ENCODE measurements around the gene FCHSD2. TPM values are rescaled to one million over a fixed set of nuclear protein-coding genes. Genes with fewer than 3 reads are reported as not detected.
A peak's percentile ranks its signal among the peaks of the same experiment; 100 is the strongest.

Gene FCHSD2
- total and polyA plus RNA-seq, 2 of the 13 experiments (the other 11 are each of a cell fraction or from before 2014, with no cell fraction given) = 20.5 to 24.8 TPM

DNA sequence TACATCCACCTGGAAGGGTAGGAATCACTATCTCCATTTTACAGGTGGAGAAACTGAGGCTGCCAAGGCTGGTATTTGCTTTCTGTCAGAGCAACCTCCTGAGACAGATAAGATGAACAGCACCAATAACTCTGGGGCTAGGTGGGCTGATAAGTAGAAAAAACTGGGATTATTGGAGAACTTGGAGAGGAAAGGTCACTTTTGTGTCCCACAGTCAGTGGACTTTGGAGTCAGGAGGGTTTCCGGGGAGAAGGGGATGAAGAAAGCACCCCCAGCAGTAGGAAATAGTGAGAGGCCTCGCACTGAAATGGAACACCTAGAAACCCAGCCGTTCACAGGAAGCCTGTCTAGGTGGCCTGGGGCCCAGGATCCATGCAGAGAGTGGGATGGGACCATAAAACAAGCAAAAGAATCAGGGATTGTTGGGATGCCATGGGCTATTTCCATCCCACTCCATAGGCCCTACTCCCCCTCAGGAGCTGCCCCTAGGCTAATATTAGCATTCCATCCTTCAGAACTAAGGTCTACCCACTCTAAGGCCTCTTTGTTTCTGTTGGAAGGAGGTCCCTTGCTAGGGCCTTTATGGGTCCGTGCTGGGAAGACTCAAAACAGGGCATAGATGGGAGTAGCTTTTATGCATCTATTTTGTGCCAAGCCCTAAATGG, 31.0 kb upstream of the FCHSD2 start (continued):
- TF ChIP-seq ZNF562 (CRISPR knock-in tag; IDR thresholded peaks at IDR 0.05; ENCODE audit: borderline replicate concordance) (no peak), CCDC6 (CRISPR knock-in tag; IDR thresholded peaks at IDR 0.05) (no peak), ZNF558 (CRISPR knock-in tag; IDR thresholded peaks at IDR 0.05; ENCODE audit: borderline replicate concordance) (no peak), ZNF354B (CRISPR knock-in tag; IDR thresholded peaks at IDR 0.05) (no peak), PRDM15 (CRISPR knock-in tag; IDR thresholded peaks at IDR 0.05) (0 out of 2 replicates have a peak, but pooled peaks have one; percentile 27), PAWR (CRISPR knock-in tag; IDR thresholded peaks at IDR 0.05; ENCODE audit: borderline replicate concordance) (no peak), ZNF121 (CRISPR knock-in tag; IDR thresholded peaks at IDR 0.05) (no peak), ZNF816 (CRISPR knock-in tag; IDR thresholded peaks at IDR 0.05; ENCODE audit: borderline replicate concordance) (no peak), ZNF460 (CRISPR knock-in tag; IDR thresholded peaks at IDR 0.05; ENCODE audit: borderline replicate concordance) (no peak), ZNF367 (CRISPR knock-in tag; IDR thresholded peaks at IDR 0.05; ENCODE audit: borderline replicate concordance) (no peak), RXRA (CRISPR knock-in tag; IDR thresholded peaks at IDR 0.05) (no peak), KLF6 (CRISPR knock-in tag; IDR thresholded peaks at IDR 0.05) (no peak), E2F2 (CRISPR knock-in tag; IDR thresholded peaks at IDR 0.05; ENCODE audit: borderline replicate concordance) (no peak), FOXP1 (IDR thresholded peaks at IDR 0.05) (no peak), FOXP1 (CRISPR knock-in tag; IDR thresholded peaks at IDR 0.05) (peak; percentile 4; the same call in 1 of the 2 replicates), CENPX (CRISPR knock-in tag; IDR thresholded peaks at IDR 0.05) (no peak), HOXD1 (CRISPR knock-in tag; IDR thresholded peaks at IDR 0.05) (0 out of 2 replicates have a peak, but pooled peaks have one; percentile 54), ZBTB26 (CRISPR knock-in tag; IDR thresholded peaks at IDR 0.05; ENCODE audit: borderline replicate concordance) (no peak), SSRP1 (CRISPR knock-in tag; IDR thresholded peaks at IDR 0.05) (no peak), ZNF446 (CRISPR knock-in tag; IDR thresholded peaks at IDR 0.05) (no peak)
- TF ChIP-seq, protein P1, sequence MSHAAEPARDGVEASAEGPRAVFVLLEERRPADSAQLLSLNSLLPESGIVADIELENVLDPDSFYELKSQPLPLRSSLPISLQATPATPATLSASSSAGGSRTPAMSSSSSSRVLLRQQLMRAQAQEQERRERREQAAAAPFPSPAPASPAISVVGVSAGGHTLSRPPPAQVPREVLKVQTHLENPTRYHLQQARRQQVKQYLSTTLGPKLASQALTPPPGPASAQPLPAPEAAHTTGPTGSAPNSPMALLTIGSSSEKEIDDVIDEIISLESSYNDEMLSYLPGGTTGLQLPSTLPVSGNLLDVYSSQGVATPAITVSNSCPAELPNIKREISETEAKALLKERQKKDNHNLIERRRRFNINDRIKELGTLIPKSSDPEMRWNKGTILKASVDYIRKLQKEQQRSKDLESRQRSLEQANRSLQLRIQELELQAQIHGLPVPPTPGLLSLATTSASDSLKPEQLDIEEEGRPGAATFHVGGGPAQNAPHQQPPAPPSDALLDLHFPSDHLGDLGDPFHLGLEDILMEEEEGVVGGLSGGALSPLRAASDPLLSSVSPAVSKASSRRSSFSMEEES (CRISPR knock-in tag; IDR thresholded peaks at IDR 0.05) = no peak
